Measurements from ENCODE around the gene RYR3.
"Not testable (repeated sequence)": the region's sequence is repeated elsewhere in the genome, so short reads cannot be mapped to it uniquely, and the experiment has no call there.

RYR3 gene

GRCh38 chr15:33773969-33774368, 463.2 kb downstream of the RYR3 start:
- DNase-seq (ENCODE audit: low spot score) = no peak

- no peak for DNase-seq (ENCODE audit: low spot score)
These were observed 468.1 kb downstream of the RYR3 start for GRCh38 chr15:33778852-33779251.

- DNase-seq (ENCODE audit: low spot score) = no peak
These were observed 469.4 kb downstream of the RYR3 start for GRCh38 chr15:33780011-33780768.

GRCh38 chr15:33782966-33783365, 472.2 kb downstream of the RYR3 start:
- no peak for DNase-seq (ENCODE audit: low spot score)

GRCh38 chr15:33785366-33785765, 474.6 kb downstream of the RYR3 start:
- no peak for DNase-seq (ENCODE audit: low spot score)

GRCh38 chr15:33788906-33789540, 478.3 kb downstream of the RYR3 start:
- no peak for DNase-seq (ENCODE audit: low spot score)

- no peak for DNase-seq (ENCODE audit: low spot score)
These were observed 483.7 kb downstream of the RYR3 start for GRCh38 chr15:33794453-33794852.

GRCh38 chr15:33795070-33795469, 484.3 kb downstream of the RYR3 start:
- no peak for DNase-seq (ENCODE audit: low spot score)

- DNase-seq (ENCODE audit: low spot score) = no peak
These were observed 486.9 kb downstream of the RYR3 start for GRCh38 chr15:33797651-33798050.

- no peak for DNase-seq (ENCODE audit: low spot score)
These were observed 491.2 kb downstream of the RYR3 start for GRCh38 chr15:33801954-33802353.

- DNase-seq (ENCODE audit: low spot score) = no peak
These were observed 496.9 kb downstream of the RYR3 start for GRCh38 chr15:33807665-33808064.

GRCh38 chr15:33808720-33809457, 498.1 kb downstream of the RYR3 start:
- no peak for DNase-seq (ENCODE audit: low spot score)

- no peak for DNase-seq (ENCODE audit: low spot score)
These were observed 499.4 kb downstream of the RYR3 start for GRCh38 chr15:33810073-33810595.

GRCh38 chr15:33810806-33811205, 500.0 kb downstream of the RYR3 start:
- DNase-seq (ENCODE audit: low spot score) = no peak

GRCh38 chr15:33813891-33814290, 503.1 kb downstream of the RYR3 start:
- no peak for DNase-seq (ENCODE audit: low spot score)

GRCh38 chr15:33819499-33819898, 508.7 kb downstream of the RYR3 start:
- not testable (repeated sequence) for DNase-seq (ENCODE audit: low spot score)

- DNase-seq (ENCODE audit: low spot score) = no peak
These were observed 511.7 kb downstream of the RYR3 start for GRCh38 chr15:33822479-33822878.

GRCh38 chr15:33823119-33823518, 512.4 kb downstream of the RYR3 start:
- no peak for DNase-seq (ENCODE audit: low spot score)

- no peak for DNase-seq (ENCODE audit: low spot score)
These were observed 514.7 kb downstream of the RYR3 start for GRCh38 chr15:33825453-33825852.

- no peak for DNase-seq (ENCODE audit: low spot score)
These were observed 515.4 kb downstream of the RYR3 start for GRCh38 chr15:33826201-33826600.

GRCh38 chr15:33830351-33830750, 519.6 kb downstream of the RYR3 start:
- DNase-seq (ENCODE audit: low spot score) = no peak

GRCh38 chr15:33831646-33832045, 520.9 kb downstream of the RYR3 start:
- no peak for DNase-seq (ENCODE audit: low spot score)

Data from HuH-7.5 (cell line).